Frontal cortex (tissue), 1 donor: ENCODE results near the gene PHTF2. TPM values are rescaled to one million over a fixed set of nuclear protein-coding genes. Genes with fewer than 3 reads are reported as not detected.

Experiments
- small RNA-seq: library from RNA; depleted of rRNA; stranded (forward); fragments of <200 nt; gene quantifications from one replicate; pipeline ENCODE3, GENCODE V24; 2014
- total RNA-seq: library from RNA; depleted of rRNA; stranded (reverse); fragments of >200 nt; gene quantifications from one replicate; pipeline ENCODE4 v1.2.3, GENCODE V29; 2014

Gene PHTF2
- total RNA-seq, 1 donor from 2014 or later: 39.9 TPM

Small RNA genes lying within 50 kb of the gene (small RNA-seq; reads per million reads assigned to genes)
- gene RF00019: not detected

Other genes with a start within 250 kb of the PHTF2 start
- 92.9 TPM for gene RSBN1L, start 102.3 kb upstream of the PHTF2 start, total RNA-seq
- gene TMEM60, start 339 bp upstream of the PHTF2 start, total RNA-seq: 15.9 TPM